ENCODE data around the gene PLAC9.
"Not testable (repeated sequence)": the region's sequence is repeated elsewhere in the genome, so short reads cannot be mapped to it uniquely, and the experiment has no call there.

PLAC9 gene

GRCh38 chr10:80132299-80133139, at the start of gene PLAC9:
Gene PLAC9, plus strand, starts transcription at chr10:80132730. Its CDS starts 33 bp downstream, at chr10:80132763.
- no peak for DNase-seq

- DNase-seq, result no peak
Observed at GRCh38 chr10:80090121-80090520, 42.4 kb upstream of the PLAC9 start.

- DNase-seq, result no peak
Observed at GRCh38 chr10:80094231-80094630, 38.3 kb upstream of the PLAC9 start.

- DNase-seq, result not testable (repeated sequence)
Observed at GRCh38 chr10:80098272-80098671, 34.3 kb upstream of the PLAC9 start.

- DNase-seq, result not testable (repeated sequence)
Observed at GRCh38 chr10:80099295-80099694, 33.2 kb upstream of the PLAC9 start.

GRCh38 chr10:80100116-80100515, 32.4 kb upstream of the PLAC9 start:
- DNase-seq, result no peak

GRCh38 chr10:80100861-80101695, 31.5 kb upstream of the PLAC9 start:
- no peak for DNase-seq

GRCh38 chr10:80104066-80104926, 28.2 kb upstream of the PLAC9 start:
- peak; percentile 6 to 41 for DNase-seq

GRCh38 chr10:80108576-80109239, 23.8 kb upstream of the PLAC9 start:
- no peak for DNase-seq

GRCh38 chr10:80110986-80111385, 21.5 kb upstream of the PLAC9 start:
- no peak for DNase-seq

- no peak for DNase-seq
Observed at GRCh38 chr10:80118669-80119068, 13.9 kb upstream of the PLAC9 start.

GRCh38 chr10:80122110-80122710, 10.3 kb upstream of the PLAC9 start:
- DNase-seq, result no peak

- DNase-seq, result no peak
Observed at GRCh38 chr10:80122746-80123145, 9.8 kb upstream of the PLAC9 start.

- no peak for DNase-seq
Observed at GRCh38 chr10:80126876-80127275, 5.7 kb upstream of the PLAC9 start.

GRCh38 chr10:80131499-80131901, 1.0 kb upstream of the PLAC9 start:
- DNase-seq, result no peak

- DNase-seq, result no peak
Observed at GRCh38 chr10:80133206-80133605, 676 bp downstream of the PLAC9 start.

GRCh38 chr10:80133687-80134086, 1.2 kb downstream of the PLAC9 start:
- DNase-seq, result not testable (repeated sequence)

GRCh38 chr10:80136134-80136571, 3.6 kb downstream of the PLAC9 start:
- no peak for DNase-seq

- DNase-seq, result no peak
Observed at GRCh38 chr10:80137031-80137862, 4.7 kb downstream of the PLAC9 start.

- DNase-seq, result no peak
Observed at GRCh38 chr10:80137920-80138319, 5.4 kb downstream of the PLAC9 start.

- DNase-seq, result no peak
Observed at GRCh38 chr10:80139265-80139664, 6.7 kb downstream of the PLAC9 start.
